GM12878 (cell line): ENCODE measurements around the gene SLC22A7. TPM values are rescaled to one million over a fixed set of nuclear protein-coding genes. Genes with fewer than 3 reads are reported as not detected.

Experiments used
- ATAC-seq: fragments of 200-7000 bp; cut with Tn5 transposase; 3 replicates; pipeline ENCODE4 v1.9.1; 2020; ENCODE audit warnings: mild to moderate bottlenecking, moderate library complexity
- BruUV-seq: library from RNA; stranded (reverse); fragments of 400-500 nt; replicated peaks from 2 replicates; lab custom pipeline; 2021; lab: Mats Ljungman, UMichigan
- CTCF ChIA-PET: fragments of 300-600 bp; sonication (Branson Sonifier 250); formaldehyde crosslinking; extraction: SDS; loops from one replicate; lab custom pipeline; 2021; ENCODE audit warnings: inconsistent platforms; lab: Yijun Ruan, JAX
- POLR2A ChIA-PET: fragments of 350-600 bp; formaldehyde crosslinking; extraction: SDS; loops from one replicate; lab custom pipeline; 2021; ENCODE audit warnings: inconsistent platforms; lab: Charles Lee
- RAD21 ChIA-PET: fragments of 300-600 bp; sonication (Branson Sonifier 250); formaldehyde crosslinking; loops from one replicate; lab custom pipeline; 2023; ENCODE audit warnings: antibody characterized with exemption; ENCODE audit not compliant: unreplicated experiment; lab: Charles Lee
- SMC1A ChIA-PET: fragments of 300-600 bp; sonication (Branson Sonifier 250); formaldehyde crosslinking; loops from one replicate; lab custom pipeline; 2023; ENCODE audit not compliant: unreplicated experiment, uncharacterized antibody; lab: Charles Lee
- DNase-seq: peaks from one replicate; pipeline ENCODE4 v3.0.0-alpha.2; 2011; ENCODE audit warnings: low read depth, low spot score
- FAIRE-seq: peaks from 3 replicates; lab custom pipeline; 2011; peaks lifted over from hg19 to GRCh38; lab: Jason Lieb, UNC
- H2AFZ ChIP-seq: 2 replicates; pipeline ENCODE4 v1.6.0; 2011; ENCODE audit warnings: low read depth, low read length, control low read depth; ENCODE audit not compliant: control insufficient read depth
- H3K27ac ChIP-seq: 2 replicates; pipeline ENCODE4 v1.5.1; 2011; ENCODE audit warnings: control low read depth; ENCODE audit not compliant: control insufficient read depth, insufficient read depth
- H3K27me3 ChIP-seq, 2 experiments: replicated peaks in 1 of 2; 2 replicates each; pipeline versions ENCODE4 v1.6.0 to v1.6.1; 2011; ENCODE audit warnings: low read length in 1 of 2; ENCODE audit not compliant: control insufficient read depth in 2 of 2, insufficient read depth in 2 of 2
- H3K36me3 ChIP-seq, 2 experiments: 2 replicates each; pipeline ENCODE4 v1.5.1; 2011; ENCODE audit warnings: low read length in 1 of 2; ENCODE audit not compliant: control insufficient read depth in 2 of 2, insufficient read depth in 2 of 2
- H3K4me1 ChIP-seq: 2 replicates; pipeline ENCODE4 v1.6.1; 2011; ENCODE audit warnings: mild to moderate bottlenecking, low read length, moderate library complexity, mixed read lengths; ENCODE audit not compliant: control insufficient read depth, insufficient read depth
- H3K4me2 ChIP-seq: 2 replicates; pipeline ENCODE4 v1.6.0; 2011; ENCODE audit warnings: control low read depth; ENCODE audit not compliant: control insufficient read depth, insufficient read depth
- H3K4me3 ChIP-seq: fragments of 200-600 bp; sonication (generic); 2 replicates; pipeline ENCODE4 v1.5.1; 2016
- H3K79me2 ChIP-seq: 2 replicates; pipeline ENCODE4 v1.6.0; 2011; ENCODE audit warnings: low read length; ENCODE audit not compliant: control insufficient read depth, insufficient read depth
- H3K9ac ChIP-seq: 2 replicates; pipeline ENCODE4 v1.8.0; 2011; ENCODE audit warnings: low read length, control low read depth, mixed read lengths; ENCODE audit not compliant: control insufficient read depth, insufficient read depth
- H3K9me3 ChIP-seq: replicated peaks from 3 replicates; pipeline ENCODE4 v1.5.1; 2011; ENCODE audit warnings: mild to moderate bottlenecking, low read length; ENCODE audit not compliant: control insufficient read depth, insufficient read depth
- H4K20me1 ChIP-seq: 2 replicates; pipeline ENCODE4 v1.6.0; 2011; ENCODE audit not compliant: control insufficient read depth, insufficient read depth
- ASH2L ChIP-seq: fragments of 300-600, 200-600 bp; sonication (generic); IDR thresholded peaks from 2 replicates; pipeline ENCODE4 v1.6.1; 2017; ENCODE audit warnings: low read depth, mild to moderate bottlenecking, borderline replicate concordance
- CHD2 ChIP-seq: IDR thresholded peaks from 2 replicates; pipeline ENCODE4 v1.6.1; 2011; ENCODE audit warnings: low read depth, low read length, improper control_type of control experiment, borderline replicate concordance
- CHD4 ChIP-seq: fragments of 200-600 bp; sonication (generic); IDR thresholded peaks from 2 replicates; pipeline ENCODE4 v1.6.1; 2016; ENCODE audit warnings: mild to moderate bottlenecking
- CREB1 ChIP-seq: IDR thresholded peaks from 2 replicates; pipeline ENCODE4 v1.6.1; 2012; ENCODE audit warnings: low read depth, mild to moderate bottlenecking, inconsistent platforms
- EZH2 ChIP-seq: IDR thresholded peaks from 2 replicates; pipeline ENCODE4 v1.6.1; 2012; ENCODE audit warnings: low read depth, mild to moderate bottlenecking, control low read depth, inconsistent platforms, low read length, borderline replicate concordance; ENCODE audit not compliant: control insufficient read depth
- IKZF1 ChIP-seq: fragments of 450-650 bp; conservative IDR thresholded peaks from 2 replicates; pipeline ENCODE4 v1.6.1; 2017; ENCODE audit warnings: antibody characterized with exemption, mild to moderate bottlenecking
- MTA2 ChIP-seq: fragments of 450-650 bp; IDR thresholded peaks from 2 replicates; pipeline ENCODE4 v1.6.1; 2016; ENCODE audit warnings: low read depth, mild to moderate bottlenecking, moderate library complexity
- NFYA ChIP-seq: IDR thresholded peaks from 2 replicates; pipeline ENCODE4 v1.6.1; 2011; ENCODE audit warnings: low read depth, mild to moderate bottlenecking, low read length, improper control_type of control experiment, borderline replicate concordance
- NFYB ChIP-seq: IDR thresholded peaks from 2 replicates; pipeline ENCODE4 v1.6.1; 2011; ENCODE audit warnings: low read depth, mild to moderate bottlenecking, low read length, improper control_type of control experiment, moderate library complexity; ENCODE audit not compliant: insufficient read depth
- POU2F2 ChIP-seq: IDR thresholded peaks from 3 replicates; pipeline ENCODE4 v1.6.1; 2011; ENCODE audit warnings: low read depth, mild to moderate bottlenecking, low read length, borderline replicate concordance
- SUZ12 ChIP-seq: fragments of 200-600 bp; sonication (generic); IDR thresholded peaks from one replicate; pipeline ENCODE4 v1.6.1; 2018; ENCODE audit warnings: antibody characterized with exemption, mild to moderate bottlenecking; ENCODE audit not compliant: unreplicated experiment
- WGBS: methylation state at CpG from one replicate; pipeline ENCODE4 v1.1.6; 2016; ENCODE audit warnings: low lambda C conversion rate; ENCODE audit not compliant: insufficient replicate concordance, insufficient coverage; ENCODE audit errors: missing lambda C conversion rate; 5-methylcytosine and 5-hydroxymethylcytosine counted together
- in situ Hi-C: fragments of 300-500 bp; cut with MboI; formaldehyde crosslinking; loops from 9 replicates; pipeline ENCODE4 v1.14.3; 2018; ENCODE audit warnings: mixed read lengths
- intact Hi-C: fragments of 100-400 bp; cut with micrococcal nuclease; formaldehyde crosslinking; loops from one replicate; pipeline ENCODE4 v1.14.2; 2022; ENCODE audit not compliant: unreplicated experiment
- polyA plus RNA-seq, 11 experiments: library from polyadenylated mRNA; depleted of rRNA in 4 of 11; unstranded in 6 of 11; stranded (reverse) in 5 of 11; fragments of >200 nt; fragmentation: Nextera tagmentation in 4 of 11; fragmentation: Illumina TruSeq in 1 of 11; extraction: Ambion mirVana in 4 of 11; extraction: Trizol in 1 of 11; gene quantifications; 1 replicate in 1 of 11; 2 replicates in 10 of 11; pipeline versions ENCODE4 v1.2.1 to v1.2.3, GENCODE V29; 2011 to 2016; ENCODE audit warnings: inconsistent platforms in 2 of 11, missing spikeins in 2 of 11, low read depth in 1 of 11
- total RNA-seq, 4 experiments: library from RNA; depleted of rRNA in 3 of 4; stranded (reverse); fragments of >200 nt in 3 of 4; fragmentation: Illumina TruSeq in 1 of 4; extraction: Trizol in 1 of 4; gene quantifications; 2 replicates each; pipeline versions ENCODE4 v1.2.1 to v1.2.3, GENCODE V29; 2013 to 2021
- TF ChIP-seq, protein P1 (sequence below): fragments of 450-650 bp; formaldehyde crosslinking; IDR thresholded peaks from 2 replicates; pipeline ENCODE4 v1.4.0; 2022; ENCODE audit warnings: mild to moderate bottlenecking, moderate library complexity
- TF ChIP-seq, protein P2 (sequence below): fragments of 450-650 bp; formaldehyde crosslinking; IDR thresholded peaks from 2 replicates; pipeline ENCODE4 v1.4.0; 2020; ENCODE audit warnings: mild to moderate bottlenecking, moderate library complexity
- TF ChIP-seq, protein P3 (sequence below): fragments of 450-650 bp; IDR thresholded peaks from 2 replicates; pipeline ENCODE4 v1.6.1; 2017; ENCODE audit warnings: mild to moderate bottlenecking

The SLC22A7 gene
- total and polyA plus RNA-seq, 10 of the 15 experiments (the other 5 are each of a cell fraction or from before 2014, with no cell fraction given), result 0.08 to 0.31 TPM; not detected in 8

DNA sequence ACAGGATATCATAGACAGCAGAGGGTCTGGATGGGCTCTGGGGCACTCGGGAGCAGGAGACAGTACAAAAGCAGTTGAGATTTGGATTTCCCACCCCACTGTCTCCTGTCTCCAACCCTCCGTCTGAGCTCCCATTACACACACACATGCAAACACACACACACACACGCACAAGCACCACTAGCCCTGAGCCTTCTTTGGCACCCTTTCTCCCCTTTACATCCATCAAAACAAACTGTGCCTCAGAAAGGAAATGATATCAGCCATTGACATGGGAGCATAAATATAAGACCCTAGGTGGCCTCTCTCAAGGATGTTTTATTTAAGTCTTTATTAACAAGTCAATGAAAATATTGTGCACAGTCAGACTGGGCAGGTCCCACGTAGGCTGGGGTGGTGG is 37.3 kb upstream of the SLC22A7 start:
- H3K27ac ChIP-seq, result no peak overlapping the region
- intact Hi-C loops, result no loop called here
- H3K4me3 ChIP-seq, result no peak overlapping the region
- BruUV-seq, result no TSS peak
- no peak for DNase-seq
- in situ Hi-C loops, result no loop called here
- H3K9me3 ChIP-seq, result no peaks in the 10 kb centered on the region
- H4K20me1 ChIP-seq, result no peaks in the 10 kb centered on the region
- no peak overlapping the region for H3K4me2 ChIP-seq
- WGBS, result 49% methylated on average over 4 of the region's 4 CpGs
- H3K79me2 ChIP-seq, result no peaks in the 10 kb centered on the region
- FAIRE-seq, result no peak
- H3K4me1 ChIP-seq, result peaks cover 8% of the 10 kb centered on the region
- no peak overlapping the region for H2AFZ ChIP-seq
- no peak overlapping the region for H3K9ac ChIP-seq
- CTCF ChIA-PET, result interaction anchor here (2.1 to 6.1 kb wide), 3 partner anchors 99 to 246 kb away, joined by 10 to 56 read pairs (median 12); no protein-coding TSS in a partner anchor
- no peaks in the 10 kb centered on the region for H3K36me3 ChIP-seq
- ATAC-seq, result no peak
- no peaks in the 10 kb centered on the region; a peak in 1 of 4 replicates for H3K27me3 ChIP-seq
- RAD21 ChIA-PET, result interaction anchor here (6.9 kb wide), 1 partner anchor 246 kb away, joined by 44 read pairs; no protein-coding TSS in a partner anchor
- POLR2A ChIA-PET, result interaction anchor here (0.5 kb wide), 1 partner anchor 126 kb away, joined by 4 read pairs; no protein-coding TSS in a partner anchor
- SMC1A ChIA-PET, result interaction anchor here (1.1 to 1.4 kb wide), 3 partner anchors 48 to 247 kb away, joined by 3 to 5 read pairs (median 3); partner anchors contain the start of gene CRIP3
- TF ChIP-seq CHD4 (no peak), CHD2 (no peak), SUZ12 (no peak), POU2F2 (no peak), NFYA (no peak), MTA2 (no peak), NFYB (no peak), IKZF1 (no peak), ASH2L (no peak), EZH2 (no peak), CREB1 (no peak)
- TF ChIP-seq, protein P1, sequence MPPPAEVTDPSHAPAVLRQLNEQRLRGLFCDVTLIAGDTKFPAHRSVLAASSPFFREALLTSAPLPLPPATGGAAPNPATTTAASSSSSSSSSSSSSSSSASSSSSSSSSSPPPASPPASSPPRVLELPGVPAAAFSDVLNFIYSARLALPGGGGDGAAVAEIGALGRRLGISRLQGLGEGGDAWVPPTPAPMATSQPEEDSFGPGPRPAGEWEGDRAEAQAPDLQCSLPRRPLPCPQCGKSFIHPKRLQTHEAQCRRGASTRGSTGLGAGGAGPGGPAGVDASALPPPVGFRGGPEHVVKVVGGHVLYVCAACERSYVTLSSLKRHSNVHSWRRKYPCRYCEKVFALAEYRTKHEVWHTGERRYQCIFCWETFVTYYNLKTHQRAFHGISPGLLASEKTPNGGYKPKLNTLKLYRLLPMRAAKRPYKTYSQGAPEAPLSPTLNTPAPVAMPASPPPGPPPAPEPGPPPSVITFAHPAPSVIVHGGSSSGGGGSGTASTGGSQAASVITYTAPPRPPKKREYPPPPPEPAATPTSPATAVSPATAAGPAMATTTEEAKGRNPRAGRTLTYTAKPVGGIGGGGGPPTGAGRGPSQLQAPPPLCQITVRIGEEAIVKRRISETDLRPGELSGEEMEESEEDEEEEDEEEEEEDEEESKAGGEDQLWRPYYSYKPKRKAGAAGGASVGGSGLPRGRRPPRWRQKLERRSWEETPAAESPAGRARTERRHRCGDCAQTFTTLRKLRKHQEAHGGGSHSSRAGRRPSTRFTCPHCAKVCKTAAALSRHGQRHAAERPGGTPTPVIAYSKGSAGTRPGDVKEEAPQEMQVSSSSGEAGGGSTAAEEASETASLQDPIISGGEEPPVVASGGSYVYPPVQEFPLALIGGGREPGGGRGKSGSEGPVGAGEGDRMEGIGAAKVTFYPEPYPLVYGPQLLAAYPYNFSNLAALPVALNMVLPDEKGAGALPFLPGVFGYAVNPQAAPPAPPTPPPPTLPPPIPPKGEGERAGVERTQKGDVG (CRISPR knock-in tag), result no peak
- TF ChIP-seq, protein P2, sequence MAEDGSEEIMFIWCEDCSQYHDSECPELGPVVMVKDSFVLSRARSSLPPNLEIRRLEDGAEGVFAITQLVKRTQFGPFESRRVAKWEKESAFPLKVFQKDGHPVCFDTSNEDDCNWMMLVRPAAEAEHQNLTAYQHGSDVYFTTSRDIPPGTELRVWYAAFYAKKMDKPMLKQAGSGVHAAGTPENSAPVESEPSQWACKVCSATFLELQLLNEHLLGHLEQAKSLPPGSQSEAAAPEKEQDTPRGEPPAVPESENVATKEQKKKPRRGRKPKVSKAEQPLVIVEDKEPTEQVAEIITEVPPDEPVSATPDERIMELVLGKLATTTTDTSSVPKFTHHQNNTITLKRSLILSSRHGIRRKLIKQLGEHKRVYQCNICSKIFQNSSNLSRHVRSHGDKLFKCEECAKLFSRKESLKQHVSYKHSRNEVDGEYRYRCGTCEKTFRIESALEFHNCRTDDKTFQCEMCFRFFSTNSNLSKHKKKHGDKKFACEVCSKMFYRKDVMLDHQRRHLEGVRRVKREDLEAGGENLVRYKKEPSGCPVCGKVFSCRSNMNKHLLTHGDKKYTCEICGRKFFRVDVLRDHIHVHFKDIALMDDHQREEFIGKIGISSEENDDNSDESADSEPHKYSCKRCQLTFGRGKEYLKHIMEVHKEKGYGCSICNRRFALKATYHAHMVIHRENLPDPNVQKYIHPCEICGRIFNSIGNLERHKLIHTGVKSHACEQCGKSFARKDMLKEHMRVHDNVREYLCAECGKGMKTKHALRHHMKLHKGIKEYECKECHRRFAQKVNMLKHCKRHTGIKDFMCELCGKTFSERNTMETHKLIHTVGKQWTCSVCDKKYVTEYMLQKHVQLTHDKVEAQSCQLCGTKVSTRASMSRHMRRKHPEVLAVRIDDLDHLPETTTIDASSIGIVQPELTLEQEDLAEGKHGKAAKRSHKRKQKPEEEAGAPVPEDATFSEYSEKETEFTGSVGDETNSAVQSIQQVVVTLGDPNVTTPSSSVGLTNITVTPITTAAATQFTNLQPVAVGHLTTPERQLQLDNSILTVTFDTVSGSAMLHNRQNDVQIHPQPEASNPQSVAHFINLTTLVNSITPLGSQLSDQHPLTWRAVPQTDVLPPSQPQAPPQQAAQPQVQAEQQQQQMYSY (CRISPR knock-in tag), result no peak
- TF ChIP-seq, protein P3, sequence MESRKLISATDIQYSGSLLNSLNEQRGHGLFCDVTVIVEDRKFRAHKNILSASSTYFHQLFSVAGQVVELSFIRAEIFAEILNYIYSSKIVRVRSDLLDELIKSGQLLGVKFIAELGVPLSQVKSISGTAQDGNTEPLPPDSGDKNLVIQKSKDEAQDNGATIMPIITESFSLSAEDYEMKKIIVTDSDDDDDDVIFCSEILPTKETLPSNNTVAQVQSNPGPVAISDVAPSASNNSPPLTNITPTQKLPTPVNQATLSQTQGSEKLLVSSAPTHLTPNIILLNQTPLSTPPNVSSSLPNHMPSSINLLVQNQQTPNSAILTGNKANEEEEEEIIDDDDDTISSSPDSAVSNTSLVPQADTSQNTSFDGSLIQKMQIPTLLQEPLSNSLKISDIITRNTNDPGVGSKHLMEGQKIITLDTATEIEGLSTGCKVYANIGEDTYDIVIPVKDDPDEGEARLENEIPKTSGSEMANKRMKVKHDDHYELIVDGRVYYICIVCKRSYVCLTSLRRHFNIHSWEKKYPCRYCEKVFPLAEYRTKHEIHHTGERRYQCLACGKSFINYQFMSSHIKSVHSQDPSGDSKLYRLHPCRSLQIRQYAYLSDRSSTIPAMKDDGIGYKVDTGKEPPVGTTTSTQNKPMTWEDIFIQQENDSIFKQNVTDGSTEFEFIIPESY, result no peak
